Stimulated activated CD4-positive, alpha-beta T cell treated with anti-CD3 and anti-CD28 coated beads, Interleukin-2, amount 100 ng/mL, for 48 hours (primary cell): ENCODE data around the gene BRMS1.
A peak's percentile ranks its signal among the peaks of the same experiment; 100 is the strongest.
"Not testable (repeated sequence)": the region's sequence is repeated elsewhere in the genome, so short reads cannot be mapped to it uniquely, and the experiment has no call there.

Experiments used
- DNase-seq, 2 donors: peaks; one replicate each; pipeline ENCODE4 v3.0.0-alpha.2; 2020

BRMS1 gene, protein sequence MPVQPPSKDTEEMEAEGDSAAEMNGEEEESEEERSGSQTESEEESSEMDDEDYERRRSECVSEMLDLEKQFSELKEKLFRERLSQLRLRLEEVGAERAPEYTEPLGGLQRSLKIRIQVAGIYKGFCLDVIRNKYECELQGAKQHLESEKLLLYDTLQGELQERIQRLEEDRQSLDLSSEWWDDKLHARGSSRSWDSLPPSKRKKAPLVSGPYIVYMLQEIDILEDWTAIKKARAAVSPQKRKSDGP

DNA sequence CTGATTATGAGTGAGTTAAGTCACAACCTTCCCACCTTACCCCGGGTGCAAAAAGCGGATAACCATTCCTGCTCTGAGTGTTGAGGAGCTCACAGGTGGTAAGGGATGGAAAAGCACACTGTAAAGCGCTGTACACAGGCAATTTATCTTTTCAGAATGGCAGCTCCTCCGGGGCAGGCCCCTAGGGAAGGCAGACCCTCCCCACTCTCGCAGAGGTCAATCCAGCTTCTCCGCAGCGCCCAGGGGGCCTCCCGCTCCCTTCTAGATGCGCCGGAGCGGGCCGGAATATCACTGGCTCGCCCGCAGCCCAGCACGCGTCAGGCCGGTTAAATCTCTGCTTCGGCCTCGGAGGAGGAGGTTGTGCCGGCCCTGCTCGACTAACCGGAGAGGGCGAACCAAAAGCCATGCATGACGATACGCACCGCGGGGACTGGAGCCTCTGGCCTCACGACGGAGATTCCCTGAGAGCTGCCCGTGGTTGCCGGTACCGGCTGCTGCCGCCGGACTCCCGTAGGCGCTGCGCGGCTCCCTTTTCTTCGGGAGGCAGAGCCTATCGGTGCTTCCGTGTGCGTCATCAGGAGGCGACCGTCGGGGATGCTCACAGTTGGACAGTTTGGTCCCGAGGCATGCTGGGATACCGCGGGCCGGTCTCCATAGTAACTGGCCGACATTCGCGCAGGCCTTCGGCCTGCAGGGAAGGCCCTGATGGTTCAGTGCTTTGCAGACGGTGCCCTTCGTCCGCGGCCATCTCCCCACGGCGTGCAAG is at the start of gene BRMS1:
Gene BRMS1 (minus strand): TSS at position 555 of the 766 bp plus-strand sequence. CDS start 2,870 bp downstream, outside the sequence.
- DNase-seq: peak; percentile 92 to 94

DNA sequence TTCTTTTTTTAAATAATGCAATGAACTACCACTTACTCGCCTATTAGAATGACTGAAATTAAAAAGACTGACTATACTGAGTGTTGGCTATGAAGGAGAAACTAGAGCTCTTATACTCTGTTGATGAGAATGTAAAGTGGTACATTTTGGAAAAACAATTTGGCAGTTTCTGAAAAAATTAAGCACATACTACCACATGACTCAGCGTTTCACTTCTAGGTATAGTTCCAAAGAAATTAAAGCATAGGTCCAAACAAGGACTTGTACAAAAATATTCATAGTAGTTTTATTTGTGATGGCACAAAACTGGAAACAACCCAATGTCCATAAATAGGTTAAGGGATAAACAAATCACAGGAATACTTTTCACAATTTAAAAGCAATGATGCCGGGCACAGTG is 49.0 kb upstream of the BRMS1 start:
- DNase-seq: no peak

DNA sequence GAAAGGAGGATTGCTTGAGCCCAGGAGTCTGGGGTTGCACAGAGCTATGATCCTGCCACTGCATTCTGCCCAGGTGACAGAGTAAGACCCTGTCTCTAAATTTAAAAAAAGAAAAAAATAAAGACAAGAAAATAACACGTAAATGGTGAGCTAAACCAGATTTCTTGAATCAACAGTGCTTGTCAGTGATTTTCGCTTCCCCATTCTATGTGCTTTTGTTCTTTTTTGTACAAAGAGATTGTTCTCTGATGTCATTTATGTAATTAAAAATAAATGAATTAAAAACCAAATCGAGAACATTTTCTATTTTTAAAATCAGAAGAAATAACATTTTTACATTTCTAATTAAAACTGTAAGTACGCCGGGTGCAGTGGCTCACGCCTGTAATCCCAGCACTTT is 46.4 kb upstream of the BRMS1 start:
- no peak for DNase-seq

DNA sequence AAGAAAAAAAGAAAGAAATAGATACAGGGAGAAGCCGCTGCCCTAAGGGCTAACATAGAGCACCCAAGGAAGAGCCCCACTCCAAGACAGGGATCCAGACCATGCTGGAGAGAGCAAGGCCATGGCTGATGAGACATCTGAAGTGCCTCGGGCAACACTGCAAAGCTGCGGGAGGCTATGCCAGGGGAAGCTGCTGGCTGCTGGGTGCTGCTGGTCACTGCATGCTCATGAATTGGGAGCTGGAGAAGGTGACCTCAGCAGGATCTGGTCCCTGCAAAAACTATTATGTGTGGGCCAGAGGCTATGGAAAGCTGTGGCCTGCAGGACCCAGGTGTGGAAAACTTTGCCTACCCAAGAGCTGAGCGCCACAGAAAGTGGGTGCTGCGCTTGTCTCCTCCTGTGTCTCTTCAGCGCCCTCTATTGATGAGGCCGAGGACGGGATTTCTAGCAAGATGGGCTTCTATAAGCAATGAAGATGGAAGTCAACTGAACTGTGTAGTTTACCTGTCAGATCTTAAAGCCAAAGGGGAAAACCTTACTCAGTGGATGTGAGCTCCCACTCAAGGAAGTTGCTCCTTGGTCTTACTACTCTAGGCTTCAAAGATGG is 44.0 kb upstream of the BRMS1 start:
- DNase-seq: peak; percentile 63 to 64

DNA sequence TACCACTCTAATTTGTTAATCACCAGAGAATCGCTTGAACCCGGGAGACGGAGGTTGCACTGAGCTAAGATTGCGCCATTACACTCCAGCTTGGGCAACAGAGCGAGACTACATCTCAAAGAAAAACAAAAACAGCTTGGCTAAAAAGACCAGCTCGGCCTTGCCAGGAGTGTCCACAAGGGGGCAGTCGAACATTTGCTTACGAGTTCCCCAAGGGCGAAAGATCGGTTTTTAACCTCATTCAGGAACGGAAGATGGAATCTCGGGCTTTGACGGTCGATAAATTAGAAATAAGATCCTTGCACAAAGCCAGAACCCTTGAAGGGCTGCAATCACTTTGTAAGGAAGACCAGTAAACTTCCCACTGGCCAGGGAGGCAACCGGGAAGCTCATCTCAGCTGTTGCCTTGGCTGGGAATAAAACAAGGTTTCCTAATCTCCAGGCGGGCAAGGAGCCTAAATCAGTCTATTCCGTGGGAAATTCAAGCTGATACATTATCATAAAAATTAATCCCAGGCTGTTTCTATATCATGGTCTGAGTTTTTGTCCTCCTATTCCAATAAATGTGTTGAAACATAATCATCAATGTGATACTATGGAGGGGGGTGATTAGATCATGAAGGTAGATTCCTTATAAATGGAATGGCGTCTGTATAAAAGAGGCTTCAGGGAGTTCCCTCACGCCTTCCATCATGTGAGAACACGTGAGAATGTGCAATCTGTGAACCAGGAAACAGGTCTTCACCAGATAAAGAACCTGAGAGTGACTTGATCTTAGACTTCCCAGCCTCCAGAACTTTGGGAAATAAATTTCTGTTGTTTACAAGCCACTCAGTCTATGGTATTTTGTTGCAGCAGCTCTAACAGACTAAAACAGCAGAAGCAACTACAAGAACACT is 41.5 kb upstream of the BRMS1 start:
- DNase-seq: peak; percentile 85 to 91

DNA sequence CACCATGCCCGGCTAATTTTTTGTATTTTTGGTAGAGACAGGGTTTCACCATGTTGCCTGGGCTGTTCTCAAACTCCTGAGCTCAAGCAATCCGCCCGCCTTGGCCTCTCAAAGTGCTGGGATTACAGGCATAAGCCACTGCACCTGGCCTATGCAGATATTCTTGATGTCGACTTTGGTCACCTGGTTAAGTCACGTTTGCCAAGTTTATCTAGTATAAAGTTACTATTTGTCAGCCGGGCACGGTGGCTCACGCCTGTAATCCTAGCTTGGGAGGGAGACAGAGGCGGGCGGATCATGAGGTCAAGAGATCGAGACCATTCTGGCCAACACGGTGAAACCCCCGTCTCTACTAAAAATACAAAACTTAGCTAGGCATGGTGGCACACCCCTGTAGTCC is 39.4 kb upstream of the BRMS1 start:
- not testable (repeated sequence) for DNase-seq

DNA sequence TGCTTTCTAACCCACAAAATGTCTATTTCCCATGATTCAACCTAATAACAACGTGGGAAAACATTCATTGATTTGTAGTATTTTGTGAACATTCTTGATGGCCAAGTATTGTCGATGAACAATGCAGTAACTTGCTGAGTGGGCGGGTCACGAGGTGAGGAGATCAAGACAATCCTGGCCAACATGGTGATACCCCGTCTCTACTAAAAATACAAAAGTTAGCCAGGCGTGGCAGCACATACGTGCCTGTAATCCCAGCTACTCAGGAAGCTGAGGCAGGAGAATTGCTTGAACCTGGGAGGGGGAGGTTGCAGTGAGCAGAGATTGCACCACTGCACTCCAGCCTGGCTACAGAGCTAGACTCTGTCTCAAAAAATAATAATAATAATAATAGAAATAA is 35.4 kb upstream of the BRMS1 start:
- DNase-seq: not testable (repeated sequence)

DNA sequence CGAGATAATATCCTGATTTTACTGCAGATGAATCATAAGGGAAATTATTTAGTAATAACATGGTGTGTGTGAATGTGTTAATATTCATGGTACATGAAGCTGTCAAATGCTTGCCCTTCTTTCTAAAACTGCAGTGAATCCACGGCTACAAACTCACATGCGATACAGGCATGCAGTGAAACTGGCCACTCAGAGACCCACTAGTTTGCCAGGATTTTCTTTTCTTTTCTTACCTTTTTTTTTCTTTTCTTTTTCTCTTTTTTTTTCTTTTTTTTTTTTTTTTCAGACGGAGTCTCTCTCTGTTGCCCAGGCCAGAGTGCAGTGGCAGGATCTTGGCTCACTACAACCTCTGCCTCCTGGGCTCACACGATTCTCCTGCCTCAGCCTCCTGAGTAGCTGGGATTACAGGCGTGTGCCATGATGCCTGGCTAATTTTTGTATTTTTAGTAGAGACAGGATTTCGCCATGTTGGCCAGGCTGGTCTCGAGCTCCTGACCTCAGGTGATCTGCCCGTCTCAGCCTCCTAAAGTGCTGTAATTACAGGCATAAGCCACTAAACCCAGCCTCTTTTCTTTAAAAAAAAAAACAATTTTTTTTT is 28.9 kb upstream of the BRMS1 start:
- DNase-seq: not testable (repeated sequence)

DNA sequence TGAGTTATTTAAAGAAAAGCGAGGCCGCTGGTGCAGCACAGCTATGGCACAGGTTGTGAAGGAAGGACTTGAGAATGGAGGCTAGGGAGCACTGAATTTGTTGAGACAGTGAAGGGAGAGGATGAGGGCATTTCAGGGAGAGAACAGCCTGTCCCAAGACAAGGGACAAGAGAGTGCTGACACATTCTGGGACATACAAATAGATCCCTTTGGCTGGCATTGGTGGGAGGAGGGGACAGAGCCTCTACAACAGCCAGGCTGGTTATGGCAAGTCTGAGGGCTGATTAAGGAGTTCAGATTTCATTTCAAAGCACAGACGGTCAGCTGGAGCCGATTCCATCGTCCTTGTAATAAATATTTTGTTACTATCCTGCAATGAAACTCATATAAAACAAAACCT is 28.4 kb upstream of the BRMS1 start:
- DNase-seq: no peak

DNA sequence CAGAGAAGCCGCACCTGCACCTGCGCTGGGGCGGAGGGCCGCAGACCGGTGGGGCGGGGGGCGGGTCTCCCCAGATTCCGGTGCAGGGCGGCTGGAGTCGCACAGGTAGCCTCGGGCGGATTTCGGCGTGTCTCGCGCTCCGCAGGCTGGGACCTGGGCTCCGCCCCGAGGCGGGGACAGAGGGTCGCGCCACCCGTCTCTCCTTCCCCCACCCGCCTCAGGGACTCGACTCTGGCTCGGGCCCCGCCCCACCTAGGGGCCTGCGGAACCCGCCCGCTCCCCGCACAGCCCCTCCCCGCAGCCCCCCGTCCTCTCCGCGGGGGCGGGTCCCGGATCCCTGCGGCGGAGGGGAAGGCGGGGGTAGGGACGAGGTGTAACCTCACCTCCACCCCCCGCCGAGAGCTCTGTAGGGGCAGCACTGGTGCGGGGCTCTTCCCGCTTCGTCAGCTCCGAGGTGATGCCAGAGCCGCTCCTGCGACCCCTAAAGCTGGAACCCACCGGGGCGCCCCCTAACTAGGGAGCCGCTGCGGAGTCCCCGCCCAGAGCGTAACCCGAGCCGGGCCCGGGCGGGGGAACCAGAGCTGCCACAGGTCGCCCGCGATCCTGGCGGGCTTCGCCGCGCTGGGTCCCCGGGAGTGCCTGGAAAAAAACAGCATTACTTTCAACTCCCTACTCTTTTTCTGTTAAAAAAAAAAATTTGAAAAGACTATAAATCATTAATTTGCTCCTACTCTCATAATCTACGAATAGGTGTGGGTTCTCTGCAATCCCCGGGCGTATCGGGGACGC is 26.9 kb upstream of the BRMS1 start, which contains the start of gene SLC29A2:
Gene SLC29A2 (minus strand): TSS at position 134 of the 789 bp plus-strand sequence. CDS start 169 bp downstream, outside the sequence.
- DNase-seq: peak; percentile 54 to 74

DNA sequence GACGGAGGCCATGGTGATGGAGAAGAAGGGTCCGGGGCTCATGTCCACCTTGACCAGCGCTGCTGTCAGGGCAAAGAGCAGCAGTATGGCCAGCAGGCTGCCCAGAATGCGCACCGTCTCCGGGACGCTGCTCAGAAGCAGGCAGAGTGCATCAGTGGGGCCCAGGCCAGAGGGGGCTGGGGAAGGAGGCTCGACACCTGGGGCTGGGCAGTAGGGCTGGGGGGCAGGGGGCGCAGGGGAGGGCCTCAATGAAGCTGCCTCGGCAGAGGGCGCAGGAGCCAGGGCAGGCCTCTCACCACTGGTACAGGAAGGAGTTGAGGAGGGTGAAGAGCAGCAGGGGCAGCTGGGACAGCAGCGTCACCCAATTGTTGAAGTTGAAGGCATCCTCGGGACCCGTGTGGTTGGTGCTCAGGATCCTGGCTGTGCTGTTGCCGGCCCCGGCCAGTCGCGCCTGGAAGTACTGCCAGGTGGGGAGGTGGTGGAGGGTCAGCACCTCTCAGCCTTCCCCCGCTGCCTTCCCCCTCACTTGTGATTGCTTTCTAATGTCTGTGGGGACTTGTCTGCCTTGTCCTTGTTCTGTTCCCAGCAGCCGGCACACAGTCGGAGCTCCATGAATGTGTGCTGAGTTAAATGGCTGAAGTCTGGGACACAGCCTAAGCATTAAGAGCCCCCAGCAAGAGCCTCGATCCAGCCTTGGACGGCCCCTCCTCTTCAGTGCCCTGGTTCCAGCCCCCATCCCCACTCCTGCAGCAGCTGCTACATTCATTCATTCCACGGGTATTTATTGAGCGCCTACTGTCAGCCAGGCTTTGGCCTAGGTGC is 24.4 kb upstream of the BRMS1 start:
- no peak for DNase-seq

DNA sequence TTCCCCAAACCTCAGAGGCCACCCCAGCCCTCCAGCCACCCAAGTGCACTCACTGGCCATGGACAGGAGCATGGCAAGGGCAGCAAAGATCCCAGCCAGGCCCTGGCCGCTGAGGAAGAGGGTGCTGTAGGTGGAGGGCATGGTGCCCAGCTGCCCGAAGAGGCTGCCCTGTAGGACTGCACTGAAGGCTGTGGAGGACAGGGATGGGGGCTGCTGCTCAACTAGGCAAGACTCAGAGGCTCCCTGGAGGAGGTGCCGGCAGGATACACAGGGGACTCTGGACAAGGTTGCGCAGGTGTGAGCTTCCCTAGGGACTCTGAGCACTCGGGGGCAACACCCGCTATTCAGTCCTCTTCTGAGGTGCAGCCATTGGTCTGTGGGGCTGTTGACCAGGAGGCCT is 23.6 kb upstream of the BRMS1 start:
- no peak for DNase-seq

DNA sequence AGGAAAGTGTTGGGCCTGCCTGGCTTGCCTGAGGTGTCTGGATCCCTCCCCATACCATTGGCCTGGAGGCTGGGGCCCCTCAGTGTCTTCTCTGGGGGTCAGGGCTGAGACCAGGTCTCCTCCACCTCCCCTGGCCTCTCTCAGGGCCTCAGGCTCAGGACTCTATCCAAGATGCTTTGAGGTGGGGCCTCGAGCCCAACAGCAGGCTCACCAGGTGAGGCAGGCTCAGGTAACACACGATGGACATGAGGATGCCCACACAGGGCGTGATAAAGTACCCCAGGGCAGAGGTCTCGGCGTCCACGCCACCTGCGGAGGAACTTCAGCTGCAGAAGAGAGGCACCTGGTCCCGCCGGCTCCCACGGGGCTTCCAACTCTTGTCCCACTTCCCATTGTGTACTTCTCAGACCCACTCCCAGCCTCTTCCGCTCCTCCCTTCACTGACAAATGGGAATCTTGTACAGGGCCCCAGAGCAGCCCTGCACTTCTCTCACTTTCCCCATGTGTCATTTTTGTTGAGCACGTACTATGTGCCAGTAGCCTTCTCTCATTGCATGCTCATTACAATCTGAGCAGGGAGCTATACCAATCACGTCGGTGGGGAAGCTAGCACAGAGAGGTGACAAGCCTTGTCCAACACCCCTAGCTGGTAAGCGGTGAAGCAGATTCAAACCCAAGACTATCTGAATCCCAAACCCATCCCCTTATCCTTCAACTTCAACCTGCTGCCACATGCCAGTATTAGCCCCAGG is 22.8 kb upstream of the BRMS1 start:
- DNase-seq: no peak

DNA sequence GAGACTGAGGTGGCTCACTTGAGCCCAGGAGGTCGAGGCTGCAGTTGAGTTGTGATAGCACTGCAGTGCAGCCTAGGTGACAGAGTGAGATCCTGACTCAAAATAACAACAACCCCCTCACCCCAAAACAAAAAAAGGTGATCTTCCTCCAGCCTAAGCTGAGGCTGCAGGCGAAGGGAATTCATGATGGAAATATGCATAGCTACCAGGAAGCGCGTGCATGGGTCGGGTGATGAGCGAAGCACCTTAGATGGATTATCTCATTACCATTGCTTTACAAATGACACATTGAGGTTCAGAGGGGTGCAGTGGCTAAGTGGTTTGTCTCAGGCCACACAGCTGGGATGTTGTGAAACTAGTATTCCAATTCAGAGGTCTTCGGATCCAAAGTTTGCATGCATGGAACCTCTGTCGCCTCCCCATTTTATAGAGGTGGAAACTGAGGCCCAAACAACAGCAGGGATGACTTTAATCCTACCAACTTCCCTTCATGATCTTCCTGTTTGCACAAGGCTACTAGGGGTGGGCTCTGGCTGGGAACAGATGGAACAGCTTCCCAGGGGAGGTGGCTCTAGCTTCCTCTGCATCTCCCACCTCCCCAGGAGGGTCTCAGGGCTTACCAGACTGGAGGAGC is 22.1 kb upstream of the BRMS1 start:
- no peak for DNase-seq

DNA sequence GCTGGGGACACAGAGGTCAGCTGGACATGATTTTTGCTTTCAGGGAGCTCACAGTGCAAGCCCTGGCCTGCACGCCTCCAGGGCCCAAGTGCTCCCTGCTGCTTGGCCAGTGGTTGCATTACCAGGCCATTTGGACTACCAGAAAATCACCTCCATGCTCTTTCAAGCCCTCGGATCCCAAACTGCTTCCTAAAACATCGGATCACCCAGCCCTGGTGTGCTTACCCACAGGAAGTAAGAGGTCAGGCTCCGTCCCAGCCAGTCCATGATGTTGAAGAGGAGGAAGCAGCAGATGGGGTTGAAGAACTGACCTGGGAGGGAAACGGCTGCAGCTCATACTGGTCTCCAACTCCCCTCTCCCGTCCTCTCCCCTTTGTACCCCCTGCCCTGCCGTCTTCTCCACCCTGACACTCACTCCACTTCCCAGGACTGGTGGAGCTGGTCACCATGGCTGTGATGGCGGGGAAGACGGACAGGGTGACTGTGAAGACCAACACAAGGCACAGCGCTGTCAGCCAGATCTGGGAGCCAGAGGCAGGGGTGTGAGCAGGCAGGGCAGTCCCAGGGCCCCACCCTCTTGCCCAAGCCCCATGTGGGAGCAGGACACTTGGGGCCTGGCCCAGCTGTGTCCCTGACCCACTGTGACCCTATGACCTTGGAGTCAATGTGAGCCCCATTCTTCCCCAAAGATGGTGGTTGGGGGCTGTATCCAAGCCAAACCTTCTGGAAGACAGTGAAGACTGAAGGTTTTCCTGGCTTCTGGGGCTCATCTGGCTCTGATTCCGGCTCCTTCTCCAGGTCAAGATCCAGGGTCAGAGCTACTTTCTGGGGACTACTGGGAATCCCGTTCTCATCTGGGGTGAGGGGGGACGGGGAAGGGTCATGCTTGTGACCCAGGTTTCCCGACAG is 21.1 kb upstream of the BRMS1 start:
- no peak for DNase-seq

DNA sequence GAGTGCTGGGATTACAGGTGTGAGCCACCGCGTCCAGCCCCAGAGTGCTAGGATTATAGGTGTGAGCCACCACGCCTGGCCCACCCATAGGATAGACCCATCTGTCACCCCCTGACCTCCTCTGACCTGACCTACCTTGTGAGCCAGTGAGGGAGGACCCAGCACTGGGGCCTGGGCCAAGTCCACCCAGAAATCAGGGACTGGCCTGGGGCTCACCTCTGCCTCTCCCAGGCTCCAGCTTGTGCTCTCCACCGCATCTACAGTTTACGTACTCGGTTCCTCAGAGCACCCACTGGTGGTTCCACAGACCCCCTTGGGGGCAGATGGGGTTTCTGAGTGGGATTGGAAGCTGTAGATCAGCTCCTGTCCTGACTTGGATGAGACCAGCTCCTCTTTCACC is 20.3 kb upstream of the BRMS1 start:
- no peak for DNase-seq

DNA sequence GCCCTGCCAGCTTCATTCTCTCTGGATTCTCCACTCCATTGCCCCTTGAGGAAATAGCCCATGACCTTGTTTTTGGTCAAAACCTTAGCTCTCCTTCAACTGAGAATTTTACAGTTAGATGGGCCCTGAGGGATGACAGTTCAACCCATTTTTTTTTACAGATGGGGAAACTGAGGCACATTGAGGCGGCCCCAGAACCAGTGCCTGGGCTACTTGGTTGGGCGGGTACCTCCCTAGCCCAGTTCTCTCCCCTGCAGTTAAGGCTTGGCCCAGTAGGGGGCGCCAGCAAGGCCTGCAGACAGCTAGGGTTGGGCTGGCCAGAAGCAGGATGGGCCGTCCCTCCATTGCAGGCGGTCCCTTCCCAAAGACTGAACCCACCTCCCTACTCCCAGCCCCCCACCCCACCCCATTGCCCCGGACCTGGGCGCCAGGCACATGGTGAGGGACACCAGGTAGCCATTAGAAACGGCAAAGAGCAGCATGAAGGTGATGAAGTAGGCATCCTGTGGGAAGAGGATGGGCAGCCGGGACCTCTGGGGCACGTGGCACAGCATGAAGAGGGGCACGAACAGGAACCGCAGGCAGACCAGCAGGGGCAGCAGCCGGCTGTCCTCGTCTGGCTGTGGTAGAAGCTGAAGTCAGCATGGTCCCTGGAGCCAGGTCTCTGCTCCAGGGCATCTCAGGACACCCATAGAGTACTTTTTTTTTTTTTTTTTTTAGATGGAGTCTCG is 19.1 kb upstream of the BRMS1 start:
- DNase-seq: peak; percentile 85 to 87

DNA sequence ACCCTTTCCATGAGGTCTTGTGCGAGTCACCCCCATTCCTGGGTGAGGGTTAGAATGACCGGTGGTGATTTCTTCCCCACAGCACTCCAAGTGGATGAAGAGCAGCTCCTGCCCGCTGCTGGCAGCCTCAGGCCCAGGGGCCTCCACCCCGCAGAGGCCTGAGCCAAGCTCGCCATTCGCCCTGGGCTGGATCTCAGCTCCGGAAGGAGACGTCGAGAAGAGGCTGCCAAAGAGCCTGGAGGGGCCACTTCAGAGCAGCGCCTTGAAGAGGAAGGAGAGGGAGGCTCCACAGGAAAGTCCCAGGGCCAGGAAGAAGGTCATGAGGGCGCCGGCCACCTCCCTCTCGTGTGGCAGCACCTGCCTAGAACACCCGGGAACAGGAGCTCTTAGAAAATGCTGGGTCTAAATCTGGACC is 18.3 kb upstream of the BRMS1 start:
- no peak for DNase-seq
